SK-N-SH (cell line): ENCODE data around the gene DOCK3. TPM values are rescaled to one million over a fixed set of nuclear protein-coding genes. Genes with fewer than 3 reads are reported as not detected.
"Not testable (repeated sequence)": the region's sequence is repeated elsewhere in the genome, so short reads cannot be mapped to it uniquely, and the experiment has no call there.

Experiments used
- CTCF ChIA-PET: fragments of 300-600, 350-600 bp; formaldehyde crosslinking; extraction: SDS; loops from one replicate; lab custom pipeline; 2021; lab: Yijun Ruan, JAX
- POLR2A ChIA-PET: fragments of 350-600 bp; sonication (Branson Sonifier 250); formaldehyde crosslinking; extraction: SDS; loops from one replicate; lab custom pipeline; 2020; ENCODE audit warnings: antibody characterized with exemption, inconsistent platforms; lab: Yijun Ruan, JAX
- DNase-seq: peaks from one replicate; pipeline ENCODE4 v3.0.0; 2012
- H2AFZ ChIP-seq: fragments of 200-600 bp; sonication (generic); 2 replicates; pipeline ENCODE4 v1.8.1; 2016; ENCODE audit warnings: antibody characterized with exemption, mild to moderate bottlenecking, low read depth
- H3F3A ChIP-seq: fragments of 200-600 bp; sonication (generic); replicated peaks from 2 replicates; pipeline ENCODE3; 2016; ENCODE audit warnings: antibody characterized with exemption, mild to moderate bottlenecking; ENCODE audit not compliant: insufficient read depth
- H3K27ac ChIP-seq, 2 experiments: fragments of 200-500 bp in 1 of 2; fragments of 200-600 bp in 1 of 2; sonication (Bioruptor generic) in 1 of 2; sonication (generic), shearing (Covaris generic) in 1 of 2; 2 replicates each; pipeline versions ENCODE4 v1.5.1 to v1.6.1; 2014 to 2016; ENCODE audit warnings: low read depth in 2 of 2, inconsistent platforms in 1 of 2, low read length in 1 of 2, mild to moderate bottlenecking in 1 of 2, mixed read lengths in 1 of 2
- H3K27me3 ChIP-seq: fragments of 200-600 bp; sonication (generic), shearing (Covaris generic); 2 replicates; pipeline ENCODE4 v1.6.1; 2016; ENCODE audit warnings: mixed run types; ENCODE audit not compliant: insufficient read depth
- H3K36me3 ChIP-seq, 2 experiments: fragments of 200-500 bp in 1 of 2; fragments of 200-600 bp in 1 of 2; sonication (Bioruptor generic) in 1 of 2; sonication (generic) in 1 of 2; replicated peaks in 1 of 2; 2 replicates each; pipeline versions ENCODE3 to v1.5.1; 2014 to 2016; ENCODE audit warnings: low read length in 1 of 2, mild to moderate bottlenecking in 1 of 2; ENCODE audit not compliant: insufficient read depth in 2 of 2, control insufficient read depth in 1 of 2
- H3K4me1 ChIP-seq, 2 experiments: fragments of 200-500 bp in 1 of 2; fragments of 200-600 bp in 1 of 2; sonication (Bioruptor generic) in 1 of 2; sonication (generic), shearing (Covaris generic) in 1 of 2; 2 replicates each; pipeline versions ENCODE4 v1.5.1 to v1.6.1; 2014 to 2016; ENCODE audit warnings: low read depth in 1 of 2, low read length in 1 of 2, mixed run types in 1 of 2; ENCODE audit not compliant: insufficient read depth in 2 of 2, control insufficient read depth in 1 of 2
- H3K4me2 ChIP-seq: fragments of 200-600 bp; sonication (generic), shearing (Covaris generic); 2 replicates; pipeline ENCODE4 v1.6.1; 2017; ENCODE audit warnings: mixed run types
- H3K4me3 ChIP-seq, 2 experiments: fragments of 200-500 bp in 1 of 2; fragments of 200-600 bp in 1 of 2; sonication (Bioruptor generic) in 1 of 2; sonication (generic), shearing (Covaris generic) in 1 of 2; 2 replicates each; pipeline versions ENCODE4 v1.5.1 to v1.8.1; 2014 to 2016; ENCODE audit warnings: low read depth in 2 of 2, inconsistent platforms in 1 of 2, low read length in 1 of 2, mild to moderate bottlenecking in 1 of 2, mixed read lengths in 1 of 2, moderate library complexity in 1 of 2
- H3K79me2 ChIP-seq: fragments of 200-600 bp; sonication (generic); 2 replicates; pipeline ENCODE4 v1.8.1; 2017; ENCODE audit warnings: mild to moderate bottlenecking; ENCODE audit not compliant: insufficient read depth
- H3K9ac ChIP-seq: fragments of 200-600 bp; sonication (generic); 2 replicates; pipeline ENCODE4 v1.6.1; 2017; ENCODE audit warnings: mixed run types
- H3K9me2 ChIP-seq: fragments of 200-600 bp; sonication (generic); 2 replicates; pipeline ENCODE4 v1.6.1; 2017; ENCODE audit warnings: mixed run types
- H3K9me3 ChIP-seq: fragments of 200-600 bp; sonication (generic); 2 replicates; pipeline ENCODE4 v1.6.1; 2017; ENCODE audit warnings: mixed run types, mild to moderate bottlenecking, moderate library complexity
- H4K20me1 ChIP-seq: fragments of 200-600 bp; sonication (generic); 2 replicates; pipeline ENCODE4 v1.6.1; 2017; ENCODE audit warnings: mild to moderate bottlenecking, mixed run types; ENCODE audit not compliant: insufficient read depth
- EP300 ChIP-seq, 2 experiments: IDR thresholded peaks; 2 replicates each; pipeline versions ENCODE4 v1.4.0 to v1.6.1; 2012; ENCODE audit warnings: borderline replicate concordance in 1 of 2, low read depth in 1 of 2, low read length in 1 of 2
- FOXM1 ChIP-seq: IDR thresholded peaks from 2 replicates; pipeline ENCODE4 v1.4.0; 2012; ENCODE audit warnings: low read depth, mild to moderate bottlenecking
- GABPA ChIP-seq: IDR thresholded peaks from 2 replicates; pipeline ENCODE4 v1.4.0; 2012; ENCODE audit warnings: low read depth, mild to moderate bottlenecking
- RCOR1 ChIP-seq: fragments of 150-350 bp; IDR thresholded peaks from 2 replicates; pipeline ENCODE4 v1.6.1; 2017; ENCODE audit warnings: antibody characterized with exemption, low read length
- TAF1 ChIP-seq: IDR thresholded peaks from 2 replicates; pipeline ENCODE4 v1.6.1; 2012; ENCODE audit warnings: low read depth, mild to moderate bottlenecking, low read length, moderate library complexity, borderline replicate concordance
- WGBS: methylation state at CpG from one replicate; pipeline ENCODE4 v1.1.6; 2017; ENCODE audit warnings: low lambda C conversion rate; 5-methylcytosine and 5-hydroxymethylcytosine counted together
- polyA plus RNA-seq, 3 experiments: library from polyadenylated mRNA; depleted of rRNA; stranded (reverse); fragments of >200 nt; gene quantifications; 2 replicates each; pipeline ENCODE4 v1.2.3, GENCODE V29; 2012
- TF ChIP-seq, protein P1 (sequence below): IDR thresholded peaks from 2 replicates; pipeline ENCODE4 v1.4.0; 2012; ENCODE audit warnings: low read depth, borderline replicate concordance

DOCK3 gene
- polyA plus RNA-seq, 1 of the 3 experiments (the other 2 are of a cell fraction): 0.05 TPM

GRCh38 chr3:50777680-50778079 is 103.0 kb downstream of the DOCK3 start (continued):
- TF ChIP-seq GABPA: no peak
- no peak for TF ChIP-seq FOXM1

DNA sequence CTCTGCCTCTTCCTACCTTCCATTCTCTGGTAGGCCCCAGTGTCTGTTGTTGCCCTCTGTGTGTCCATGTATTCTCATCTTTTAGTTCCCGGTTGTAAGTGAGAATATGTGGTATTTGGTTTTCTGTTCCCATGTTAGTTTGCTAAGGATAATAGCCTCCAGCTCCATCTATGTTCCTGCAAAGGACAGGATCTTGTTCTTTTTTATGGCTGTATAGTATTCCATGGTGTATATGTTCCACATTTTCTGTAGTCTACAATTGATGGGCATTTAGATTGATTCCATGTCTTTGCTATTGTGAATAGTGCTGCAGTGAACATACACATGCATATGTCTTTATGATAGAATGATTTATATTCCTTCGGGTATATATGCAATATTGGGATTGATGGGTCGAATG is 107.0 kb downstream of the DOCK3 start:
- H3K9me3 ChIP-seq, H3K9ac ChIP-seq, POLR2A ChIA-PET, H3K4me3 ChIP-seq, H3K4me2 ChIP-seq, H3F3A ChIP-seq, CTCF ChIA-PET, H3K79me2 ChIP-seq, H3K36me3 ChIP-seq, H2AFZ ChIP-seq, H3K27ac ChIP-seq, H3K27me3 ChIP-seq, H3K9me2 ChIP-seq, DNase-seq, H3K4me1 ChIP-seq, H4K20me1 ChIP-seq: not testable (repeated sequence)
- WGBS: 58% methylated on average over 3 of the region's 3 CpGs

- WGBS: 14% methylated on average over 5 of the region's 5 CpGs
- Histone ChIP-seq H2AFZ (no peak overlapping the region), H3K36me3 (no peaks in the 10 kb centered on the region), H3K9ac (no peak overlapping the region), H3K27me3 (no peaks in the 10 kb centered on the region), H3K27ac (no peak overlapping the region), H4K20me1 (no peaks in the 10 kb centered on the region), H3K4me3 (no peak overlapping the region), H3K79me2 (no peaks in the 10 kb centered on the region), H3K9me2 (no peaks in the 10 kb centered on the region), H3K4me2 (no peak overlapping the region), H3F3A (no peaks in the 10 kb centered on the region), H3K4me1 (no peaks in the 10 kb centered on the region), H3K9me3 (no peaks in the 10 kb centered on the region)
- DNase-seq: no peak
- TF ChIP-seq EP300 (IDR thresholded peaks at IDR 0.05; ENCODE audit: borderline replicate concordance in 1 of 2, low read depth in 1 of 2, low read length in 1 of 2) (no peak), TAF1 (no peak), RCOR1 (no peak)
- TF ChIP-seq, protein P1, sequence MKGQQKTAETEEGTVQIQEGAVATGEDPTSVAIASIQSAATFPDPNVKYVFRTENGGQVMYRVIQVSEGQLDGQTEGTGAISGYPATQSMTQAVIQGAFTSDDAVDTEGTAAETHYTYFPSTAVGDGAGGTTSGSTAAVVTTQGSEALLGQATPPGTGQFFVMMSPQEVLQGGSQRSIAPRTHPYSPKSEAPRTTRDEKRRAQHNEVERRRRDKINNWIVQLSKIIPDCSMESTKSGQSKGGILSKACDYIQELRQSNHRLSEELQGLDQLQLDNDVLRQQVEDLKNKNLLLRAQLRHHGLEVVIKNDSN: no peak
- ChIA-PET CTCF (no interaction called here), POLR2A (no interaction called here)
These were observed 111.9 kb downstream of the DOCK3 start for GRCh38 chr3:50786631-50787030.

DNA sequence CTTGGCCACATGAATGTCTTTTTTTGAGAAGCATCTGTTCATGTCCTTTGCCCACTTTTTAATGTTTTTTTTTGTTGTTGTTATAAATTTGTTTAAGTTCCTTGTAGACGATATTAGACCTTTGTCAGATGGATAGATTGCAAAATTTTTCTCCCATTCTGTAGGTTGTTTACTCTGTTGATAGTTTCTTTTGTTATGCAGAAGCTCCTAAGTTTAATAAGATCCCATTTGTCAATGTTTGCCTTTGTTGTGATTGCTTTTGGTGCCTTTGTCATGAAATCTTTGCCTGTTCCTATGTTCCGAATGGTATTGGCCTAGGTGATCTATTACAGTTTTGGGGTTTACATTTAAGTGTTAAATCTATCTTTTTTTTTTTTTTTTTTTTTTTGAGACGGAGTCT is 116.2 kb downstream of the DOCK3 start:
- H4K20me1 ChIP-seq, H3K9ac ChIP-seq, H3K27me3 ChIP-seq, H3K4me2 ChIP-seq, DNase-seq, H3K9me3 ChIP-seq, H3K27ac ChIP-seq, CTCF ChIA-PET, H3K79me2 ChIP-seq, H3K36me3 ChIP-seq, H3K4me1 ChIP-seq, H3K4me3 ChIP-seq, H3K9me2 ChIP-seq, H3F3A ChIP-seq, POLR2A ChIA-PET, H2AFZ ChIP-seq: not testable (repeated sequence)
- 34% methylated on average over 3 of the region's 3 CpGs for WGBS
